PFSK-1 (cell line): ENCODE data around the gene NACC2.

Experiments used
- POLR2AphosphoS5 ChIP-seq: IDR thresholded peaks from 2 replicates; pipeline ENCODE4 v1.6.1; 2012; ENCODE audit warnings: low read depth, mild to moderate bottlenecking, control low read depth, low read length, moderate library complexity
- REST ChIP-seq, 2 experiments: IDR thresholded peaks; 2 replicates each; pipeline versions ENCODE4 v1.6.1 to v1.8.0; 2011 to 2012; ENCODE audit warnings: low read depth in 2 of 2, low read length in 2 of 2, control low read depth in 1 of 2, inconsistent platforms in 1 of 2, mild to moderate bottlenecking in 1 of 2, moderate library complexity in 1 of 2; ENCODE audit not compliant: insufficient read depth in 1 of 2
- SIN3A ChIP-seq: IDR thresholded peaks from 2 replicates; pipeline ENCODE4 v1.6.1; 2012; ENCODE audit warnings: mild to moderate bottlenecking, low read length, moderate library complexity, borderline replicate concordance; ENCODE audit not compliant: insufficient read depth
- TAF1 ChIP-seq: IDR thresholded peaks from 2 replicates; pipeline ENCODE4 v1.6.1; 2012; ENCODE audit warnings: low read length, control low read depth, borderline replicate concordance; ENCODE audit not compliant: insufficient read depth

- TF ChIP-seq REST (IDR thresholded peaks at IDR 0.05; ENCODE audit: insufficient read depth in 1 of 2, low read depth in 2 of 2, low read length in 2 of 2) (no peak), POLR2AphosphoS5 (no peak), TAF1 (no peak), SIN3A (no peak)
Observed at GRCh38 chr9:135985889-135986288, 109.2 kb downstream of the NACC2 start.
